Measurements from ENCODE around the gene ZNF19.

The ZNF19 gene

GRCh38 chr16:71490361-71490760 is 1.2 kb upstream of the ZNF19 start:
- no peak for DNase-seq (ENCODE audit: low read depth in 3 of 3)

DNA sequence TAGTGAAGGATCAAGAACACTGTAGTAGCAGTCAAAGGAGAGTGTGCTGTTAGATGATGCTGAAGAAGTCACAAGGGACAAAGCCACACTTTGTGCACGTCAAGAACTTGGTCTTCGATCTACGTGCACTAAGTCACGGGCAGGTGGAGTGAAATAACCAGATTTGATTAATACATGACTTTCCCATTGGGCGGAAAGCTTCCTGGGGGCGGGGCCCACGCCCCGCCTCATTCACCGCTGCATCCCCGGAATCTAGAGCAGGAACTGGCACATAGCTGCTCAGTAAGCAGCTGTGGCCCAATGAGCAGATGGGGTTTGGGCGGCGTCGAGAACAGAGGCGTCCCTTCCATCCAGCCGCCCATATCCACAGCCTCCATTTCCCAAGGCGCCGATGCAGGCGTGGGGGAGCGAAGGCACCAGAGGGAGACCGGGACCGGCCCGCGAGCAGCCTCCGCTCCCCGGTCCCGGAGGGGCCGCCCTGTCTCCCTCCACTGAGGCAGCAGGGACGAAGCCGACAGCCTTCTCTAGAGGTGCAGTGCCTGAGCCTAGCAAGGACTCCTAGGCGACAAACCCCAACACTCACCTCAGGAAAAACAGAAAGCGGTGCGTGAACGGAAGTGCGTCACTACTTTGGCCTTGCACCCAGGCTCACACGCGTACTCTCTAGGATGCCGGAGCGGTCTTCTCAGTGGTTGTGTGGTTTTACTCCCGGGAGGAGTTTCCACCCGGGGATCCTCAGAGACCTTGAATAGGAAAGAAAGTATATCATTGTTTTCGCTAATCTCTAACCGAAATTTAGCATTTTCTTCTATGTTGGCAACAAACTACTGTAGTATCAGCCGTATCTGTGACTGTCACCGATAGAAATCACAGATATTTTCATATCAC is 4.9 kb downstream of the ZNF19 start:
- peak; percentile 58 to 75 (median 70) for DNase-seq (ENCODE audit: low read depth in 3 of 3)

- DNase-seq (ENCODE audit: low read depth in 3 of 3) = no peak
These were observed 6.6 kb downstream of the ZNF19 start for GRCh38 chr16:71482569-71482968.

GRCh38 chr16:71480956-71481355 is 8.2 kb downstream of the ZNF19 start:
- no peak for DNase-seq (ENCODE audit: low read depth in 3 of 3)

GRCh38 chr16:71479420-71479819 is 9.7 kb downstream of the ZNF19 start:
- DNase-seq (ENCODE audit: low read depth in 3 of 3) = no peak

DNA sequence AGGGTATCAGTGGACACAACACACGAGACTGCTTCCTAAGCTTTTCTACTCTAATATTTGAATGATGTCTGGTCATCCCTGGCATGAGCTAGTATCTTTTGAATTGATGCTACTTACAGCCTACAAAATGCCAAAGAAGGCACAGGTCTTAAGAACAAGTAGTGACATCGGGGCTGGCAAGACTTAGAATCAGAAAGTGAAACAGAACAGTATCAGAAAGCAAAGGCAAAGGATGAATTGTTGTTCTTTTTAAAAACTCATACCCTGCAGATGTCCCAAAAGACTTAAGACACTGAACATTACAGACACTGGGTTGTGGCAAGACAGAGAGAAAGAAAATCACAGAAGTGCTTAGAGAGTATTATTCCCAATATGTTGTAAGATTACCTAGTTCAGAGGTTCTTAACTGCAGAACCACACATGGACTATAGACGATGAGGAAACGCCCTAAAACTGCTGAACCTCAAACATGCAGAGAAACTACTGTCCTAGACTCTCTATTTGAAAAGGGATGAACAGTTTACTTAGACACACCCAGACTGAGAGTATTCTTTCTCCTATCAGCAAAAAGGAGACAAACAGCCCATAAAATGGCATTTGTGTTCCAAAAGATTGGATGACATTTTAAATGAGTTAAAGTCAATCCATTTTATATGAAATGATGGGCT is 12.5 kb downstream of the ZNF19 start:
- no peak for DNase-seq (ENCODE audit: low read depth in 3 of 3)

GRCh38 chr16:71474864-71475263 is 14.3 kb downstream of the ZNF19 start:
- no peak for DNase-seq (ENCODE audit: low read depth in 3 of 3)

GRCh38 chr16:71473891-71474290 is 15.2 kb downstream of the ZNF19 start:
- DNase-seq (ENCODE audit: low read depth in 3 of 3) = no peak

DNA sequence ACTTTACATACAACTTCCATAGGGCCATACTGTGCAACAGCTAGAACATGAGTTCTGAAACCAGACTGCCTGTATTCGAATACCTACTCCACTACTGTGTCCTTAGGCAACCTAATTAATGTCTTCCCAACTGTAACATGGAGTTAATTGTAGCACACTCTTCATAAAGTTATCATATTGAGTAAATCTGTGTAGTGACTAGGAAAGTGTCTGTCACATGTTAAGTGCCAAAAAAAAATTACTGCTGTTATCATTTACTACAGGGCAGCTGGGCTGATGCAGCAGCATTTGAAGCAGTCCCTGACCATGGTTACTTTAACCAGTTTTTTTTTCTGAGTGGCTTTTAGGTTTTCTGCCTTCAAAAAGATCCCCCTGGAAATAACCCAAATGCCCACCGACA is 16.2 kb downstream of the ZNF19 start:
- no peak for DNase-seq (ENCODE audit: low read depth in 3 of 3)

GRCh38 chr16:71472051-71472450 is 17.1 kb downstream of the ZNF19 start:
- no peak for DNase-seq (ENCODE audit: low read depth in 3 of 3)

DNA sequence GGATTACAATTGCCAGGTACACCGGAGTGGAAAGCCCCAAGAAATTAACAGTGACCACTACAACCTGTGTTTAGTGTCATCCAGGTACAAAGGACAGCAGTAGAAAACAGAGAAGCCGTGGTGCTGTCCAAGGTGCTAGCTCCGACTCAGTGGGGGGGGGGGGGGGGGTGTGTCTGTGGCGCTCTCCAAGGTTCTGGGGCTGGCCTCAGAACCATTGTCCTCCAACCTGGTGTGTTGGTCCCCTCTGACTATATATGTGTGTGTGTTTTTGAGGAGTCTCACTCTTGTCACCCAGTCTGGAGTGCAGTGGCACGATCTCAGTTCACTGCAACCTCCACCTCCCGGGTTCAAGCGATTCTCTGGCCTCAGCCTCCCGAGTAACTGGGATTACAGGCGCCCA is 21.3 kb downstream of the ZNF19 start:
- DNase-seq (ENCODE audit: low read depth in 3 of 3) = peak in 1 of 3 experiments; percentile 5

DNA sequence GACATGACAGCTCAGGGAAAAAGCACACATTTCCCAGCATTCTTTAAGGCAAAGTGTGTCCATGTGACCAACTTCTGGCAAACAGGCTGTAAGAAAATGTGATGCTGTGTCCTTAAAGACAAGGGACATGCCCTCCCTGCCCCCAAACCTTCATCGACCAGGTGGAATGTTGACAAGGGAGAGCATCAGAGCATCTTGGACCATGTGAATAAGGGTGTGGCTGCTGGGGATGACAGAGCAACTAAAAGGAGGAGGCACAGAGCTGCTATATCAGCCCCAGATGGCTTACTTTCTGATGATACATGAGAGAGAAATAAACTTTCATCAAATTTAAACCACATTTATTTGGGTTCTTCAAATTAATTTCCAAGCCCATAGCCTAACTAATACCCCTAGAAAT is 24.9 kb downstream of the ZNF19 start:
- no peak for DNase-seq (ENCODE audit: low read depth in 3 of 3)

DNA sequence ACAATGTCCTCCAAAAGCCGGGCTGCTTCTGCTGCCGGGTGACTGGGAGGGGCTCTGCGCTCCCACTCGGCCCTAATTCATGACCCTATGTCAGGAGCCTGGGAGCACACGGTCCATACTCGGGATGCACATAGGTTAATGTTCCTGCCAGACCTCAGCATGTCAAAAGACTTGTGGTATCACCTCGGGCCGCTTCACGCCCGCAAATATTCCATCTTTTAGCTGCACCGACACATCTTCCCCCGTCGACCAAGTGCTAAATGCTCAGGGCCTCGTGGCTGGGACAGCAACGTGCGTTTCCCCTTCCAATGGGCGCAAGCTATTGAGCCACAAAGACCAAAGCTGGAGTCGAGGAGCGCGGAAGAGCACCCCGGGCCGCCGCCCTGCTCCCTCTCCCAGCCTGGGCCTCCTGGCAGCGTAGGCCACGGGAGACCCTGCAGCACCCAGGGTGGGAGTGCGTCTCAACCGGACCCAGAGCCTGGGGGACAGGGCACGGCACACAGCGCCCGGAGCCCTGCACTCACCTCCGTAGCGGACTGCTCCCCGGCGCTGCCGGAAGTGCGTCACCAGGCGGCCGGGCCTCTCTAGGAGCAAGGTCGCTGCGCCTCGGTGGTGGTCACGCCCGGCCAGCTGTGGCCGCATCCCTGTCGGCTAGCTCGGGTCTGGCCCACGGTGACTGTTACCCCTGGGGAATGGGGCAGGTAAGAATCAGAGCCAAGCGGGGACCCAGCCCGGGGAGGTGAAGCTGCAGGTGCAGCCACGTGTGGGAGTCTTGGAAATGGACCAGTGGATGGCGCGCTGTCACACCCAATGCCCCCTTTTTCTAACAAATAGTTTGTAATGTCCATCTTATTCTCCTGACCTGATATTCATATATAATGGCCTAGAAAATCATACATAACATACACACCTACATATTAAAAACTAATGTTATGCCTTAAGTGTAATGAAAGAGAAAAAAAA is 27.2 kb downstream of the ZNF19 start, which contains the start of gene ZNF23:
Gene ZNF23 (minus strand): TSS at position 562 of the 963 bp plus-strand sequence. CDS start 5,451 bp downstream, outside the sequence.
- peak; percentile 64 to 77 (median 69) for DNase-seq (ENCODE audit: low read depth in 3 of 3)

- no peak for DNase-seq (ENCODE audit: low read depth in 3 of 3)
These were observed 28.2 kb downstream of the ZNF19 start for GRCh38 chr16:71460941-71461340.

- DNase-seq (ENCODE audit: low read depth in 3 of 3) = no peak
These were observed 28.9 kb downstream of the ZNF19 start for GRCh38 chr16:71460236-71460635.

GRCh38 chr16:71459510-71459909 is 29.6 kb downstream of the ZNF19 start:
- DNase-seq (ENCODE audit: low read depth in 3 of 3) = no peak

DNA sequence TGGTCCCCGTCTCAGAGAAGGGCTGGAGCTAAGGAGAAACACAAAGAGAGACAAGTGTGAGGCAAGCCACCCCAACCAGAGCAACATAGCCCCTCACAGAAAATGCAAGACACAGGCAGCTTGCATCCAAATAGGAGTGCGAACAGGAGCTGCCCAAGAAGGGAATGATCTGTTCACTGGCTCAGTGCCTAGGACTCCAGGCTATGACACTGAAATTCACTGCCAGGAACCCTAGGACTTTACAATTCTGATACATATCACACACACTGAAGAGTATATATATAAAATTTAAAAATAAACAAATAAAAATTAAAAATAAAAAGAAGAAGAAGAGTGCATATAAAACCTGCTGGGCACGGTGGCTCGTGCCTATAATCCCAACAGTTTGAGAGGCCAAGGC is 32.3 kb downstream of the ZNF19 start:
- DNase-seq (ENCODE audit: low read depth in 3 of 3) = no peak

DNA sequence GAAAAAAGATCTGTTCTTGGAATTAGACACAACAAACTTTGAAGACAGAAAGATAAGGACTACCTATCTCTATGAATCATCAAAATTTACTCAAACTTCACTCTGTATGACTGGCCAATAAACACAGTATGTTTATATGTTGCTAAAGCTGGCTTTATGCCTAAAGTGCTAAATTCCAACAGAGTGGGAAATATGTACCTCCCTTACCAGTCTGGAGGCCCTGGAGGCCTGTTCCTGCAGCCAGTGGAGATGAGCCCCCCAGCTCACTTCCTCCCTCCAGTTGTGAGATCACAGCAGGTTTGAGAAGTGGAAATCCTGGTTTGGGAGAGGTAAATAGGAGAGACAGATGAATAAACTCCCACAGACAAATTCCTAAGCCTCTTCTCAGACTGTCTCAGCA is 36.1 kb downstream of the ZNF19 start:
- DNase-seq (ENCODE audit: low read depth in 3 of 3) = no peak

DNA sequence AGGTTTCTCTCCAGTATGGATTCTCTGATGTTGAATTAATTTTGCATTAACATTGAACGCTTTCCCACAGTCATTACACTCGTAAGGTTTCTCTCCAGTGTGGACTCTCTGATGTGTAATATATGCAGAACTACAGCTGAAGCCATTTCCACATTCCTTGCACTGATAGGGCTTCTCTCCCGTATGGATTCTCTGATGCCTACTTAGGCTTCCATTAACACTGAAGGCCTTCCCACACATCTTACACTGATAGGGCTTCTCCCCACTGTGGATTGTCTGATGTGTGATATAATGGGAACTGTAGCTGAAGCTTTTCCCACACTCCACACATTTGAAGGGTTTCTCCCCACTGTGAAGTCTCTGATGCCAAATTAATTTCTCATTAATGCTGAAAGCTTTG is 40.1 kb downstream of the ZNF19 start:
- no peak for DNase-seq (ENCODE audit: low read depth in 3 of 3)

GRCh38 chr16:71448274-71448866 is 40.8 kb downstream of the ZNF19 start:
- DNase-seq (ENCODE audit: low read depth in 3 of 3) = no peak

DNA sequence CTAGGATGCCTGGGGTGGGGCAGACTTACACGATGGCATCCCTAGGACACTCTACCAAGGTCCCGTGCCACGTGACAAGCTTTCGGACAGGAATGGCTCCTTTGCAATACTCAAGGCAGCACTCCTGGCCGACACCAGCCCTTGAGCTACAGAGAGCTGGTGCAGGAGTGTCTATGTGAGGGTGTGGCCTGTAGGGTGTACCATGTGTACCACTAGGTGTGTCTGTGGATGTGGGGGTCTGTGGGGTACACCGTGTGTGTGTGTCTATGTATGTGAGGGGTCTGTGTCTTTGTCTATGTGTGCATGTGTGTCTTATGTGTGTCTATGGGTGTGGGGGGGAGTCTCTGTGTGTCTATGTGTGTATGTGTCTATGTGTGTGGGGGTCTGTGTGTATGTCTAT is 45.4 kb downstream of the ZNF19 start:
- DNase-seq (ENCODE audit: low read depth in 3 of 3) = no peak

DNA sequence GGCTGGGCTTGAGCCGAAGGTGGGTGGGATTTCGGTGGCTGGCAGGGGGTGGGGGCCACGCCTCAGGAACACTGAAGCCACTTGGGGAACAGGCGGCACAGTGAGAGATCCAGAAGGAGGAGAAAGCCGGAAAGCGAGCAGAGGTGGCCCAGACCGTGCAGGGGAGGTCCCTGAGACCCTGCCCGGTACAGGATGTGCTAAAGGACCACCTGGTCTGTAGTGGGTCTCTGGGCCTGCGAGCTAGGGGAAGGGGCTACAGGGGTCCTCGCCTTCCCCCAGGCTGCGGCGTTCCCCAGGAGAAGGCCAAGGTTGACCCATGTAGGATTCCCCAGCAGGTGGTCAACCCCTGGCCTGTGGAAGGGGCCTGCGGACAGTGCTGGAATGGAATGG is 47.1 kb downstream of the ZNF19 start, which contains the start of gene TLE7:
Gene TLE7 (minus strand): TSS at position 4 of the 390 bp plus-strand sequence. CDS start 8,730 bp downstream, outside the sequence.
- DNase-seq (ENCODE audit: low read depth in 3 of 3) = no peak
